ENCODE measurements around the gene CYP2B6. TPM values are rescaled to one million over a fixed set of nuclear protein-coding genes. Genes with fewer than 3 reads are reported as not detected.

CYP2B6 gene
- polyA plus RNA-seq, 3 donors, result not detected

GRCh38 chr19:41029524-41030432, 38.7 kb downstream of the CYP2B6 start:
- Histone ChIP-seq H3K27me3 (ENCODE audit: control insufficient read depth in 2 of 2, insufficient read depth in 2 of 2, low read length in 2 of 2) (peaks cover 0 to 12% of the 10 kb centered on the region in 2 donors), H3K36me3 (replicated peaks in 1 of 2; ENCODE audit: control insufficient read depth in 1 of 2, insufficient read depth in 2 of 2, low read length in 2 of 2) (no peaks in the 10 kb centered on the region), H3K27ac (ENCODE audit: low read depth in 1 of 2, low read length in 2 of 2) (no peak overlapping the region), H3K9me3 (replicated peaks in 1 of 2; ENCODE audit: control insufficient read depth in 1 of 2, insufficient read depth in 1 of 2, low read length in 2 of 2) (peaks cover 0 to 3% of the 10 kb centered on the region in 2 donors), H4K20me1 (ENCODE audit: insufficient read depth, low read length) (no peaks in the 10 kb centered on the region), H3K4me2 (replicated peaks; ENCODE audit: extremely low read depth, low read length, poor library complexity, severe bottlenecking) (no peak overlapping the region), H3K79me2 (ENCODE audit: insufficient read depth, low read length) (no peaks in the 10 kb centered on the region), H3K4me3 (replicated peaks in 1 of 3; ENCODE audit: low read depth in 2 of 3, low read length in 3 of 3) (no peak overlapping the region), H3K4me1 (ENCODE audit: control insufficient read depth in 1 of 2, insufficient read depth in 2 of 2, low read length in 2 of 2) (no peaks in the 10 kb centered on the region), H3K9ac (ENCODE audit: insufficient read depth, low read length, poor library complexity, severe bottlenecking) (no peak overlapping the region), H2AFZ (ENCODE audit: insufficient read depth, low read depth, low read length, poor library complexity, severe bottlenecking) (no peak overlapping the region)
- 91% methylated on average over 4 of the region's 4 CpGs for WGBS (ENCODE audit: insufficient coverage)
- Mint-ChIP-seq H3K9me3 (peaks cover 0 to 12% (median 2%) of the 10 kb centered on the region in 7 donors), H3K27ac (no peak overlapping the region), H3K27me3 (ENCODE audit: low read depth in 3 of 3) (peaks cover 27 to 37% (median 28%) of the 10 kb centered on the region in 3 donors), H3K4me1 (no peaks in the 10 kb centered on the region), H3K4me3 (no peak overlapping the region), H3K36me3 (no peaks in the 10 kb centered on the region)
- intact Hi-C loops (cut with micrococcal nuclease), result no loop called here
- DNase-seq, result no peak
- no peak for TF ChIP-seq CTCF (IDR thresholded peaks at IDR 0.05)

GRCh38 chr19:41030651-41031050, 39.6 kb downstream of the CYP2B6 start:
- Histone ChIP-seq H3K4me1 (ENCODE audit: control insufficient read depth in 1 of 2, insufficient read depth in 2 of 2, low read length in 2 of 2) (no peaks in the 10 kb centered on the region), H4K20me1 (ENCODE audit: insufficient read depth, low read length) (no peaks in the 10 kb centered on the region), H3K36me3 (replicated peaks in 1 of 2; ENCODE audit: control insufficient read depth in 1 of 2, insufficient read depth in 2 of 2, low read length in 2 of 2) (no peaks in the 10 kb centered on the region), H3K4me2 (replicated peaks; ENCODE audit: extremely low read depth, low read length, poor library complexity, severe bottlenecking) (no peak overlapping the region), H3K9ac (ENCODE audit: insufficient read depth, low read length, poor library complexity, severe bottlenecking) (no peak overlapping the region), H3K27me3 (ENCODE audit: control insufficient read depth in 2 of 2, insufficient read depth in 2 of 2, low read length in 2 of 2) (peaks cover 0 to 9% of the 10 kb centered on the region in 2 donors), H3K9me3 (replicated peaks in 1 of 2; ENCODE audit: control insufficient read depth in 1 of 2, insufficient read depth in 1 of 2, low read length in 2 of 2) (peaks cover 0 to 3% of the 10 kb centered on the region in 2 donors), H2AFZ (ENCODE audit: insufficient read depth, low read depth, low read length, poor library complexity, severe bottlenecking) (no peak overlapping the region), H3K4me3 (replicated peaks in 1 of 3; ENCODE audit: low read depth in 2 of 3, low read length in 3 of 3) (no peak overlapping the region), H3K27ac (ENCODE audit: low read depth in 1 of 2, low read length in 2 of 2) (no peak overlapping the region), H3K79me2 (ENCODE audit: insufficient read depth, low read length) (no peaks in the 10 kb centered on the region)
- peaks cover 19 to 31% (median 26%) of the 10 kb centered on the region in 3 donors for H3K27me3 Mint-ChIP-seq (ENCODE audit: low read depth in 3 of 3)
- H3K4me1 Mint-ChIP-seq, result no peaks in the 10 kb centered on the region
- no peak for TF ChIP-seq CTCF (IDR thresholded peaks at IDR 0.05)
- no peaks in the 10 kb centered on the region for H3K36me3 Mint-ChIP-seq
- H3K9me3 Mint-ChIP-seq, result peaks cover 0 to 12% (median 2%) of the 10 kb centered on the region in 7 donors
- intact Hi-C loops (cut with micrococcal nuclease), result no loop called here
- H3K27ac Mint-ChIP-seq, result no peak overlapping the region
- DNase-seq, result no peak
- no peak overlapping the region for H3K4me3 Mint-ChIP-seq
- 75% methylated on average over 4 of the region's 6 CpGs for WGBS (ENCODE audit: insufficient coverage)
